K562 (cell line): ENCODE measurements around the gene NT5DC1. TPM values are rescaled to one million over a fixed set of nuclear protein-coding genes. Genes with fewer than 3 reads are reported as not detected.

Experiments
- ATAC-seq: fragments of 200-7000 bp; cut with Tn5 transposase; 3 replicates; pipeline ENCODE4 v1.9.1; 2020; ENCODE audit warnings: moderate library complexity
- BruUV-seq: library from RNA; stranded (reverse); fragments of 400-500 nt; replicated peaks from 2 replicates; lab custom pipeline; 2021; lab: Mats Ljungman, UMichigan
- CTCF ChIA-PET: fragments of 300-600 bp; formaldehyde crosslinking; extraction: SDS; loops from one replicate; lab custom pipeline; 2021; ENCODE audit warnings: low intra/inter-chr PET ratio; lab: Yijun Ruan, JAX
- POLR2A ChIA-PET: fragments of 300-600, 350-650 bp; sonication (Branson Sonifier 250); formaldehyde crosslinking; extraction: SDS; loops from one replicate; lab custom pipeline; 2021; ENCODE audit warnings: antibody characterized with exemption, inconsistent platforms; lab: Yijun Ruan, JAX
- DNase-seq, 4 experiments: peaks; one replicate each; pipeline versions ENCODE4 v3.0.0 to v3.0.0-alpha.2; 2011 to 2018; ENCODE audit warnings: low spot score in 3 of 4, mixed read lengths in 3 of 4; ENCODE audit errors: extremely low read depth in 1 of 4
- FAIRE-seq: peaks from 2 replicates; lab custom pipeline; 2011; peaks lifted over from hg19 to GRCh38; lab: Jason Lieb, UNC
- H2AFZ ChIP-seq: 2 replicates; pipeline ENCODE4 v1.6.0; 2011; ENCODE audit warnings: low read depth, low read length, control low read depth, inconsistent platforms
- H3K27ac ChIP-seq: fragments of 200-600 bp; 3 replicates; pipeline ENCODE4 v1.8.0; 2011; ENCODE audit warnings: low read depth, mild to moderate bottlenecking, control low read depth, inconsistent platforms, low read length, moderate library complexity, mixed read lengths; ENCODE audit errors: extremely low read depth
- H3K27me3 ChIP-seq, 2 experiments: fragments of 300-600 bp in 1 of 2; 2 replicates in 1 of 2; 3 replicates in 1 of 2; pipeline versions ENCODE4 v1.6.0 to v1.8.0; 2011; ENCODE audit warnings: inconsistent platforms in 2 of 2, low read length in 2 of 2, mild to moderate bottlenecking in 1 of 2, mixed read lengths in 1 of 2, moderate library complexity in 1 of 2; ENCODE audit not compliant: control insufficient read depth in 2 of 2, insufficient read depth in 2 of 2
- H3K36me3 ChIP-seq: fragments of 300-600 bp; 3 replicates; pipeline ENCODE4 v1.8.0; 2011; ENCODE audit warnings: mild to moderate bottlenecking, low read length, inconsistent platforms; ENCODE audit not compliant: control insufficient read depth, insufficient read depth
- H3K4me1 ChIP-seq, 2 experiments: fragments of 200-600 bp in 1 of 2; replicated peaks in 1 of 2; 2 replicates in 1 of 2; 3 replicates in 1 of 2; pipeline versions ENCODE4 v1.5.1 to v1.8.0; 2011; ENCODE audit warnings: inconsistent platforms in 2 of 2, low read length in 2 of 2, mild to moderate bottlenecking in 1 of 2, mixed read lengths in 1 of 2, moderate library complexity in 1 of 2; ENCODE audit not compliant: control insufficient read depth in 2 of 2, insufficient read depth in 2 of 2
- H3K4me2 ChIP-seq: 2 replicates; pipeline ENCODE4 v1.6.1; 2011; ENCODE audit warnings: low read length, control low read depth, inconsistent platforms, mixed read lengths; ENCODE audit not compliant: insufficient read depth
- H3K4me3 ChIP-seq: fragments of 200-600 bp; sonication (generic), shearing (Covaris generic); 2 replicates; pipeline ENCODE4 v1.5.1; 2016; ENCODE audit warnings: control low read depth, inconsistent platforms
- H3K79me2 ChIP-seq: fragments of 200-600 bp; 3 replicates; pipeline ENCODE4 v1.8.0; 2011; ENCODE audit warnings: low read length, inconsistent platforms; ENCODE audit not compliant: control insufficient read depth, insufficient read depth
- H3K9ac ChIP-seq, 2 experiments: 2 replicates each; pipeline versions ENCODE4 v1.6.0 to v1.6.1; 2011; ENCODE audit warnings: low read depth in 2 of 2, low read length in 2 of 2, control low read depth in 1 of 2, inconsistent platforms in 1 of 2, mild to moderate bottlenecking in 1 of 2, mixed read lengths in 1 of 2; ENCODE audit not compliant: insufficient read depth in 1 of 2
- H3K9me1 ChIP-seq: one replicate; pipeline ENCODE4 v1.6.0; 2011; ENCODE audit warnings: inconsistent platforms, mild to moderate bottlenecking, low read length, moderate library complexity; ENCODE audit not compliant: control insufficient read depth, insufficient read depth
- H3K9me3 ChIP-seq: replicated peaks from 2 replicates; pipeline ENCODE4 v1.5.1; 2011; ENCODE audit warnings: low read depth, low read length, inconsistent platforms; ENCODE audit not compliant: control insufficient read depth, insufficient read depth
- H4K20me1 ChIP-seq: replicated peaks from 2 replicates; pipeline ENCODE4 v1.6.1; 2011; ENCODE audit warnings: low read length, inconsistent platforms, mixed read lengths; ENCODE audit not compliant: control insufficient read depth, insufficient read depth
- ARID3B ChIP-seq: fragments of 250-450 bp; sonication (Bioruptor Pico); IDR thresholded peaks from 2 replicates; pipeline ENCODE4 v1.4.0; 2020; ENCODE audit warnings: borderline replicate concordance
- BHLHE40 ChIP-seq: IDR thresholded peaks from 2 replicates; pipeline ENCODE4 v1.6.1; 2011; ENCODE audit warnings: low read length, improper control_type of control experiment
- HDGF ChIP-seq: fragments of 450-650 bp; IDR thresholded peaks from 2 replicates; pipeline ENCODE4 v1.6.1; 2016
- KLF10 ChIP-seq: fragments of 250-450 bp; sonication (Bioruptor Pico); IDR thresholded peaks from 2 replicates; pipeline ENCODE4 v1.6.1; 2021; ENCODE audit warnings: matching md5 sums
- NKRF ChIP-seq: fragments of 450-650 bp; IDR thresholded peaks from 2 replicates; pipeline ENCODE4 v1.6.1; 2016; ENCODE audit warnings: borderline replicate concordance
- SIN3A ChIP-seq, 2 experiments: fragments of 150-350 bp in 1 of 2; IDR thresholded peaks; 2 replicates each; pipeline ENCODE4 v1.6.1; 2011 to 2016; ENCODE audit warnings: borderline replicate concordance in 2 of 2, low read depth in 2 of 2, low read length in 2 of 2, mild to moderate bottlenecking in 2 of 2, moderate library complexity in 2 of 2; ENCODE audit not compliant: control insufficient read depth in 1 of 2
- ZBTB17 ChIP-seq: fragments of 450-650 bp; formaldehyde crosslinking; IDR thresholded peaks from 2 replicates; pipeline ENCODE4 v1.4.0; 2020; ENCODE audit warnings: mild to moderate bottlenecking
- ZNF318 ChIP-seq, 2 experiments: fragments of 450-650 bp; IDR thresholded peaks; 2 replicates each; pipeline ENCODE4 v1.6.1; 2016; ENCODE audit warnings: mild to moderate bottlenecking in 2 of 2, borderline replicate concordance in 1 of 2, low read depth in 1 of 2, moderate library complexity in 1 of 2
- WGBS: fragments of 100-300 bp; shearing (Covaris generic); methylation state at CpG from one replicate; pipeline ENCODE4 v1.1.6; 2016; ENCODE audit warnings: low coverage, mixed read lengths; ENCODE audit not compliant: insufficient coverage; ENCODE audit errors: missing lambda C conversion rate; 5-methylcytosine and 5-hydroxymethylcytosine counted together
- in situ Hi-C: fragments of 300-500 bp; cut with MboI; formaldehyde crosslinking; loops from 4 replicates; pipeline ENCODE4 v1.15.0; 2018; ENCODE audit warnings: inconsistent platforms, mixed read lengths
- intact Hi-C: fragments of 100-400 bp; cut with micrococcal nuclease; formaldehyde crosslinking; loops from 2 replicates; pipeline ENCODE4 v1.14.2; 2022
- polyA plus RNA-seq, 8 experiments: library from polyadenylated mRNA; depleted of rRNA in 4 of 8; stranded (reverse) in 5 of 8; unstranded in 3 of 8; fragments of >200 nt; fragmentation: Nextera tagmentation in 2 of 8; fragmentation: Illumina TruSeq in 1 of 8; extraction: Ambion mirVana in 2 of 8; extraction: Trizol in 1 of 8; gene quantifications; 2 replicates each; pipeline versions ENCODE4 v1.2.1 to v1.2.3, GENCODE V29; 2011 to 2014; ENCODE audit warnings: inconsistent platforms in 1 of 8, missing spikeins in 1 of 8
- total RNA-seq, 7 experiments: library from RNA; depleted of rRNA in 6 of 7; stranded (reverse); fragments of >200 nt in 6 of 7; fragmentation: Illumina TruSeq in 2 of 7; extraction: Trizol in 2 of 7; gene quantifications; 2 replicates each; pipeline versions ENCODE4 v1.2.1 to v1.2.3, GENCODE V29; 2011 to 2021; ENCODE audit warnings: low replicate concordance in 1 of 7

Gene NT5DC1
- total and polyA plus RNA-seq, 9 of the 15 experiments (the other 6 are each of a cell fraction or from before 2014, with no cell fraction given): 4.9 to 28.5 (median 16.3) TPM

GRCh38 chr6:116278854-116279231 is 178.2 kb downstream of the NT5DC1 start:
- Histone ChIP-seq H3K4me2 (peak overlapping the region; percentile 92), H3K27me3 (no peaks in the 10 kb centered on the region), H3K4me3 (peak overlapping the region; percentile 93), H3K79me2 (peaks cover 69% of the 10 kb centered on the region), H4K20me1 (peaks cover 18% of the 10 kb centered on the region; the same call in 1 of the 2 replicates), H3K36me3 (peaks cover 28% of the 10 kb centered on the region; the same call in 2 of the 3 replicates), H3K4me1 (peaks cover 9 to 20% of the 10 kb centered on the region in 2 experiments; a peak in 3 of 5 replicates), H3K9ac (peak overlapping the region; percentile 95 to 98), H3K9me1 (no peaks in the 10 kb centered on the region), H3K27ac (peak overlapping the region; percentile 95), H2AFZ (peak overlapping the region; percentile 97), H3K9me3 (no peaks in the 10 kb centered on the region)
- ChIA-PET POLR2A (interaction anchor here (0.7 to 3.0 kb wide), 5 partner anchors 9 to 169 kb away, joined by 3 to 27 read pairs (median 4); no protein-coding TSS in a partner anchor), CTCF (no interaction called here)
- under 1% methylated on average over 11 of the region's 12 CpGs for WGBS
- FAIRE-seq (peak; percentile 32), ATAC-seq (peak; percentile 31), DNase-seq (peak in 1 of 4 experiments; percentile 55)
- BruUV-seq: TSS peak; percentile 55
- intact Hi-C loops: loop anchor here (2.0 to 5.0 kb wide), 2 partner anchors 162 to 292 kb away; partner anchors contain the start of gene RWDD1
- in situ Hi-C loops: no loop called here
- no peak for TF ChIP-seq ARID3B (CRISPR knock-in tag)
- no peak for TF ChIP-seq ZBTB17 (CRISPR knock-in tag)
- no peak for TF ChIP-seq KLF10 (CRISPR knock-in tag)
- TF ChIP-seq HDGF: peak; percentile 81; the same call in 1 of the 2 replicates
- 0 out of 4 replicates have a peak, but pooled peaks of 1 of the 2 experiments have one; percentile 55 for TF ChIP-seq ZNF318 (IDR thresholded peaks at IDR 0.05; ENCODE audit: borderline replicate concordance in 1 of 2, low read depth in 1 of 2)
- TF ChIP-seq SIN3A (IDR thresholded peaks at IDR 0.05; ENCODE audit: borderline replicate concordance in 2 of 2, control insufficient read depth in 1 of 2, low read depth in 2 of 2, low read length in 2 of 2): peak in 1 of 2 experiments; percentile 7; a peak in 1 of 4 replicates
- TF ChIP-seq NKRF: peak; percentile 57; the same call in 1 of the 2 replicates
- TF ChIP-seq BHLHE40: no peak
